Measurements from ENCODE around the gene VEGFA. TPM values are rescaled to one million over a fixed set of nuclear protein-coding genes. Genes with fewer than 3 reads are reported as not detected.

The VEGFA gene
- total RNA-seq, 2 donors from 2014 or later, result 102 to 132 TPM

- Histone ChIP-seq H3K4me3 (no peak overlapping the region), H3K36me3 (no peaks in the 10 kb centered on the region), H3K27me3 (no peaks in the 10 kb centered on the region), H3K27ac (no peak overlapping the region), H3K9me3 (no peaks in the 10 kb centered on the region), H3K4me1 (no peaks in the 10 kb centered on the region)
- no peak for TF ChIP-seq CTCF (IDR thresholded peaks at IDR 0.05)
- DNase-seq (ENCODE audit: low spot score), result no peak
Observed at GRCh38 chr6:43821101-43821886, 51.3 kb downstream of the VEGFA start.

- Histone ChIP-seq H3K4me3 (no peak overlapping the region), H3K36me3 (no peaks in the 10 kb centered on the region), H3K9me3 (no peaks in the 10 kb centered on the region), H3K27me3 (no peaks in the 10 kb centered on the region), H3K27ac (no peak overlapping the region), H3K4me1 (no peaks in the 10 kb centered on the region)
- no peak for TF ChIP-seq CTCF (IDR thresholded peaks at IDR 0.05)
- no peak for DNase-seq (ENCODE audit: low spot score)
Observed at GRCh38 chr6:43823390-43823789, 53.4 kb downstream of the VEGFA start.

DNA sequence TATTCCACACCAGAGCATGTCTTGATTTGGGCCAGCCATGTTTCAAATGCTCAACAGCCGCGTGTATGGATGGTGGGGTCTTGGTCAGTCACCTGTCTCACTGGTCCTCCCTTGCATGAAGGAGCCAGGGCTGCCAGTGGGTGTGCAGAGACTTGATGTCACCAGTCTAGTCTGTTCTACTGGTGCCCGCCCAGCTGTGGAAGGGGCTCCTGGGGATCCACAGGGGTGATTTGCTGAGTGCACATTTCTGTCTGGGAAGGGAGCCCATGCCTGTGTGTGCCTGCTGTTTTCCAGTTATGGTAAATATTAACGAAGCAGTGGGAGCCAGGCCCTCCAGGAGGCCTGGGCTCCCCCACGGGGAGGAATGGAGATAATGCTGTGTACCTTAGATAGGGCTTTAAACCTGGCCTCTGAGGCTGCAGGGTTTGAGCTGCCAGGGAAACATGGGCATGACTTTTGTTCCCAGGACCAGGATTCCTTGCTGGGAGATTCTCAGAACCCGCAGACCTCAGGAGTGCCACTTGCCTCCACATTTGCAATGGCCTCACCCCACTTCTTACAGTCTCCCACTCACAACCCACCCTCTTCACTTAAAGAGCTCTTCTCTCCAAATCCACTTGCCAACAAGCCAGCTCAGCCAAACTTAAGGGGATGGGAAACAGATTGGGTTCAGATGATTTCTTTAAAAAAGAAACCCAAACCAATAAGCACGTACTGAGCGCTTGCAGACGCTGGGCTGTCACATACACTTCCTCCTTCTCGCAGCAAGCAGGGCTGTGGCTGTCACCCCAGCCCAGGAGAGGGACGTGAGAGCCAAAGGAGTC, 54.1 kb downstream of the VEGFA start:
- TF ChIP-seq CTCF (IDR thresholded peaks at IDR 0.05), result no peak

GRCh38 chr6:43824703-43825064, 54.7 kb downstream of the VEGFA start:
- no peak for TF ChIP-seq CTCF (IDR thresholded peaks at IDR 0.05)
- Histone ChIP-seq H3K4me3 (no peak overlapping the region), H3K36me3 (no peaks in the 10 kb centered on the region), H3K27me3 (no peaks in the 10 kb centered on the region), H3K9me3 (no peaks in the 10 kb centered on the region), H3K4me1 (no peaks in the 10 kb centered on the region), H3K27ac (no peak overlapping the region)
- no peak for DNase-seq (ENCODE audit: low spot score)

More for the DNA sequence above, 54.1 kb downstream of the VEGFA start:
- no peak overlapping the region for H3K4me3 ChIP-seq
- no peak for DNase-seq (ENCODE audit: low spot score)
- H3K27ac ChIP-seq, result no peak overlapping the region
- no peaks in the 10 kb centered on the region for H3K9me3 ChIP-seq
- H3K36me3 ChIP-seq, result no peaks in the 10 kb centered on the region
- H3K4me1 ChIP-seq, result no peaks in the 10 kb centered on the region
- H3K27me3 ChIP-seq, result no peaks in the 10 kb centered on the region

- H3K36me3 ChIP-seq, result no peaks in the 10 kb centered on the region
- no peak overlapping the region for H3K4me3 ChIP-seq
Observed at GRCh38 chr6:43825187-43826115, 55.4 kb downstream of the VEGFA start.

More at GRCh38 chr6:43825187-43826115, 55.4 kb downstream of the VEGFA start:
- Histone ChIP-seq H3K4me1 (no peaks in the 10 kb centered on the region), H3K27ac (no peak overlapping the region), H3K27me3 (no peaks in the 10 kb centered on the region), H3K9me3 (no peaks in the 10 kb centered on the region)
- no peak for TF ChIP-seq CTCF (IDR thresholded peaks at IDR 0.05)
- no peak for DNase-seq (ENCODE audit: low spot score)

Measured in right atrium auricular region (tissue), 2 donors.